Loucy (cell line): ENCODE measurements around the gene CFAP45.

ENCODE experiments used
- CTCF ChIP-seq: fragments of 200-600 bp; sonication (generic); conservative IDR thresholded peaks from 2 replicates; pipeline ENCODE4 v1.5.1; 2014; ENCODE audit warnings: mild to moderate bottlenecking, antibody characterized with exemption, low read length
- EZH2phosphoT487 ChIP-seq: fragments of 200-600 bp; IDR thresholded peaks from 2 replicates; pipeline ENCODE4 v1.6.1; 2018; ENCODE audit warnings: antibody characterized with exemption, mild to moderate bottlenecking, moderate library complexity, borderline replicate concordance

GRCh38 chr1:159942632-159943277 is 42.8 kb upstream of the CFAP45 start:
- TF ChIP-seq CTCF (no peak), EZH2phosphoT487 (no peak)
